NCI-H2196 treated with DMSO at 0.1 percent for 48 hours (cell line): ENCODE results near the gene C6orf132.

ENCODE experiments used
- DNase-seq: peaks from one replicate; lab custom pipeline; 2025; ENCODE audit not compliant: unreplicated experiment; lab: John Stamatoyannopoulos, UW

The C6orf132 gene

DNA sequence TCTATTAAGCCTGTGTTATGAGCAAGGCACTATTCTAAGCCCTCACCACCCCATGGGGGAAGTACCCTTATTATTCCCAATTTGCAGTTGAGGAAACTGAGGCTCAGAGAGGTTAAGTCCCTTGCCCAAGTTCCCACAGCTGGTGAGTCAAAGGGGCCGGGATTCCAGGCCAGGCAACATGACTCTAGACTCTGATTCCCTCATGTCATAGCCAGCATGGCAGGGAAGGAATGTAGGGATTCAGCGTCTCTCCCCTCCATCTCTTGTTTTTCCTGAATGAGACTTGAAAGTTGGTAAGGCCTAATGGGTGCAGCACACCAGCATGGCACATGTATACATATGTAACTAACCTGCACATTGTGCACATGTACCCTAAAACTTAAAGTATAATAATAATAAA, 6.7 kb downstream of the C6orf132 start:
- DNase-seq, result no peak

DNA sequence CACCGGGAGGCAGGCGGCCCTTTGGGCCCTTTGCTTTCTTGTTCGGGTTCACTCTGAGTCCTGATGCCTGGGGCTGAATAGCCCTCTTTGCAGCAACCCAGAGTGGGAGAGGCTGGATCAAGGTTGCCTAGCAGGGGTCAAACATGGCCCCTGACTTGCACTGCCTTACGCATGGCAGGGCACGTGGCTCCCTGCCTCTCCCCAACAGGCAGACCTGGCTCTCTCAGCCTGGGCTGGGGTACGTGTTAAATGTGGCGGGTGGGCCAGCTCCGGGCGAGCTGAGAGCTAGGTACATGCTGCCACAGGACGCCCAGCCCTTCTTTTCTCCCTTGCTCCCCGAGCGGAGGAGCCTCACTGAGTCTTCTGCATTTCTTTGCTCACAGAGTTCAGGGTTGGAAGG, 7.3 kb downstream of the C6orf132 start:
- DNase-seq, result no peak

DNA sequence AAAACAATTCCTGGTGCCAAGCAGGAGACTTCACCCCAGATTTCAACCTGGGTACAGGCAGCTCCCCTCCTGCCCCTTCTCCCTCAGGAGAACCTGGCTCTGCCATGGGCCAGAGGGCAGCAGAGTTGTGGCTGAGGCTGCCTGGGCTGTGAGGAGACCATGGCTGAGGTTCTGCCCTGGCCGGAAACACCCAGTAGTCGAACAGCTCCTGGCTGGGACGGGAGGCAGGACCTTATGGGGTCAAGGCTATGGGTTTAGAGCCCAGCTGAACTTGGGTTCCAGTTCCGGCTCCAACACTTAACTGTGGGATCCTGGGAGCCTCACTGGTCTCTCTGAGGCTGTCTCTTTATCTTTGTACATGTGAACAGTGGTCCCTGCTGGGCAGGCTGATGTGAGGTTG, 8.5 kb downstream of the C6orf132 start:
- no peak for DNase-seq

GRCh38 chr6:42131531-42131930, 10.9 kb downstream of the C6orf132 start:
- DNase-seq, result no peak

DNA sequence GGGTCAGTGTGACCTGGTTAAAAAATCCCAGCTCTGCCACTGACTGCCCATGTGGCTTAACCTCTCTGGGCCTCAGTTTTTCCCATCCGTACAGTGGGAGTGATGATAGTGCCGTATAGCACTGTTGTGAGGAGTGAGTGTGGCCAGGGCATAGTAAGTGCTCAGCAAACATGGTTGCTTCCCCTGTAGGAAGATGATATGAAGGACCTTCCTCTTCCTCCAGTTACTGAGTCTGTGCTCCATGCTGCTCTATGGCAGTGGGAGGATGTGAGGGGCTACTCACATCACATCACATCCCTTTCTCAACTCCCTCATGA, 13.1 kb downstream of the C6orf132 start:
- no peak for DNase-seq

- DNase-seq, result no peak
Measured at GRCh38 chr6:42128460-42129359, 13.7 kb downstream of the C6orf132 start.

DNA sequence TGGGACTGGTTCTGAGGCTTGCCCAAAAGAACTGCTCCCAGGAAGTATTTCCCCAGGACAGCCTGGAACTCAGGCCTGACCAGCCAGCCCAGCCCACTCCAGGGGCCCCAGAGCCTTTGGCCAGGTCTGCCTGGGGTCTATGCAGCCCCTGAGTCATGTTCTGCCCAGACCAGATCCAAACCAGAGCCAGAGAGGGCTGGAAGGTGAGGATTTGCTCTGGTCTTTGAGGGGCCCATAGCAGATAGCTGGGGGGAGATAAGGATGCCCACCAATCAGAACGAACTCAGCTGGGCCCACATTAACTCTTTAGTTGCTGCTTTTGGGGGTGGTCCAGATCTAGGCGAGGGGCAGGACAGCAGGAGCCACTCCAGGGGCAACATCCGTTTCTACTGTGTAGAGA, 16.8 kb downstream of the C6orf132 start:
- DNase-seq, result no peak

DNA sequence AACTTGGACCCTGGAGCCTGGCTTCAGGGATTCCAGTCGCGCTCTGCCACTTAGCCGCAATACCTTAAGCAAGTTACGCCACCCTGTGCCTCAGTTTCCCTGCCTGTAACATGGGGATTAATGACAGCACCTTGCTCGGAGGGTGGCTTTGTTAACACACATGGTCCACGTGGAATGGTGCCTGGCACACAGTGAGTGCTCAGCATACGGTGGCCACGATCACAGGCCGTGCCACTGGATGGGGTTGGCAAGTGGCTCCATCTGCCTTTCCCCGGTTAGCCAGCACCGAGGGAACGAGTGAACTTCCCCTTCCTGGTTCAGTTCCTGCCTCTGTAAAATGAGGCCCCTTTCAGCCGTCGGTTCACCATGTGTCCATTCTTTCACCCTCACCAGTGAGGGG, 17.2 kb downstream of the C6orf132 start:
- no peak for DNase-seq

GRCh38 chr6:42124223-42124836, 18.1 kb downstream of the C6orf132 start:
- DNase-seq, result no peak

GRCh38 chr6:42123379-42124103, 18.9 kb downstream of the C6orf132 start:
- no peak for DNase-seq

DNA sequence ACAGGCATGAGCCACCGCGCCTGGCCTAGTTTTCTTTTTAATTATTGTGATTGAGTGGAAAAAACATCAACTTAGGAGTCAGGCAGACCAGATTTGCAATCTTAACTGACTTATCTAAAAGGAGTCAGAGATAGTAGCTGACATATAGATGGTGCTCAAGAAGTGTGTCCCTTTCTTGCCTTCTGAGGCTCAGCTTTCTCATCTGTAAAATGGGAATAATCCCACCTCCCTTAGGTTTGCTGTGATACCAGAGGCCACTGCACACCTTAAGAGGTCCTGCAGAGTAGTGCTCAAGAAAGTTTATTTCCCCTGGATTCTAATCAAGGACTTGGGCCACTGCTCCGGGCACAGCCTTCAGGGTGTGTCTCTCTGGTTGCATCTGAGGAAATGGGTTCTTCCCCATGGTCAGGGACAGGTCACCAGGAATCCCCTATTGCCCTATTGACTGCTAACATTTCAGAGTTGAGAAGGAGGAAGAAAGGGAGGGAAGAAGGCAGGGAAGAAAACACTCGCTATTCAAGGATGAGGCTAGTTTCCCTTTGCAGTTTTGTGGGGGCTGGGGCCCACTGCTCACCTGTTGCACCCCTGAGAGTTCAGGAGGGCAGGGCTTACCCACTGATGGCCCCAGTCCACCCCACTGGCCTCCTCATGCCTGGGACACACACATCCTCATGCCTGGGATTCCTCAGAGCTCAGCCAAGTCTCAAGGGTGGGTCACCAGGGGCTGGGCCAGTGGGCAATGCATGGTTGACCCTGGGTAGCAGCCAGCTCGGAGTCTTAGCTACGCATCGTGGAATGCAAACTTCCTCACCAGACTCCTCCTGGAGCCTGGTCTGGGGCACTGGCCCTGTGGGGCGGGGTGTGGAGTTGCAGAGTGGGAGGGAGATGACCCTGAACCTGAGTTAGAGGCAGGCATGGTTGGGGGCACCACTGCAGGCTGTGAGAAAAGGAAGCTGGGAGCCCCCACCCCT, 21.2 kb downstream of the C6orf132 start:
- DNase-seq, result no peak

DNA sequence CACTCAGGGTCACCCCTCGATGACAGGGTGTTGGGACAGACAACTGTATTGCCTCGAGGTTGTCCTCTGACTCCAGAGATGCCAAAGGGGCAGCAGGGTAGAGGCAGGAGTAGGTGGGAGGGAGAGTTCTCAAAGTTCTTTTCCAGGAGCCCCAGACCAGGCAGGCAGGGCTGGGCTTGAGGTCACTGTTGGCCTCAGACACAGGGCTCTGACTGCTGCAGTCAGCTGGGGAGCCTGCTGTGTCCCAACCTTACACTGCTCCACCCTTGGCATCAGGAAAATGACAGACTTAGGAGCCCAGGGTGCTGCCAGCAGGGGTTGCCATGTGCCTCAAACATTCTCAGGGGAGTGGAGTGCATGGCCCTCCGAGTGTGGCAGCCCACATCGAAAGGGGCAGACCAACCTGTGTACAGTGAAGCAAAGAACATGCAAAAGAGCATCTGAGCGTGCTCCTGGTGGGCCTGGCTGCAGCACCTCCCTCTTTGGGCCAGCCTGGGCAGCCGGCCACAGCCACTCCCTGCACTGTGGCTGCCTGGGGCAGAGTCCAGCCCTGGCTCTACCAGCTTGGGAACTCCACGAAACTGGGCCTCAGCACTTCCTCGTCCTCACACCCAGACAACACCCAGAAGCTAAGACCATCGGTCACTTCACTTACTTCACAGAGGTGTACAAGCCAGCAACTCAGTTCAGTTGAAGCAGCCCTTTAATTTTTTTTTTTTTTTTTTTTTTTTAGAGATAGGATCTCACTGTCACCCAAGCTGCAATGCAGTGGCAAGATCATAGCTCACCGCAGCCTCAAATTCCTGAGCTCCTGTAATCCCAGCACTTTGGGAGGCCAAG, 24.0 kb downstream of the C6orf132 start:
- DNase-seq, result no peak

- DNase-seq, result no peak
Measured at GRCh38 chr6:42117843-42118161, 24.6 kb downstream of the C6orf132 start.

DNA sequence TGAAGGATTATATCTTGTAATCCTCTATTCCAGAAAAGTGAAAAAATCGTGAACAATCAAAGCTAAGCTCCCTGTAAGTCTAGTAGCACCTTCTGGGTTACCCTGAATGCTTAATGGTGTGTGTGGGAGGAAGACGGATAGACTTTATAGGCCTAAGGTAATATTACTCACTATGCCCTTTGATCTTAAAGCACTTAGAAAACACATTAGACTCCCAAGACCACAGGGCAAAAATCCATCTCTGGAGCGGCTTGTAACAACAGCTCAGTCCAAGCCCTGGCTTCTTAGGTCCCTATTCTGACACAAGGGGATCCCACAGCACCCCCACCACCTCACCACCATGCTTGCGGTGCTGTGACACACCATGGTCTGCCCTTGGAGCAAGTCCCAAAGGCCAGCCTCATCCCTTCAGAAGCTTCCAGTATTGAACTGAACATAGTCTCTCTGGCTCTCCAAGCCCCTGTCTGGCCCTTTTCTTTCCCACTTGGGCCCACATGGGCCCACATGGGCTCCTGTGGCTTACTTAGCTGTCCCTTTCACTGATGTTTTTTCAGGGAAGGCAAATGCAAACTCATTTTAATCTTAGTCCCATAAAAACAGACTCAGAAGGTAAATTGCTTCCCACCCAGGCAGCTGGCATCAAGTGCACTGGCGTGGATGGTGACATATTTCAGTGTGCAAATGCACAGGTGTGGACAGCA, 28.3 kb downstream of the C6orf132 start:
- DNase-seq, result no peak

DNA sequence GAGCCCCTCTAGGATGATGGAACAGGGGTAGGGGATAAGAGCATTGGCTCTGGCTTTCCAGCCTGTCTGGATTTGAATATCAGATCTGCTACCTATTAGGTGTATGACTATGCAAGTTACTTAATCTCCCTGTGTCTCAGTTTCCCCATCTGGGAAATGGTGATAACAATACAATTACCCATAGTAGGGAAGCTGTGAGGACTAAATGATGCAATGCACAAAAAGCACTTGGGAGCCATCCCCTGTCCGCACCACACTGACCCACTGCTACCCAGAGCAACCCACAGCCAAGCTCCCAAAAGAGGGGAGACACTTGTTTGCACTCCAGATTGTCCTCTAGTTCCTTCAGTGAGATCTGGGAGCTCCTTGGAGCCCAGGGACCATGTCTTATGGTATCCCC, 30.1 kb downstream of the C6orf132 start:
- no peak for DNase-seq

DNA sequence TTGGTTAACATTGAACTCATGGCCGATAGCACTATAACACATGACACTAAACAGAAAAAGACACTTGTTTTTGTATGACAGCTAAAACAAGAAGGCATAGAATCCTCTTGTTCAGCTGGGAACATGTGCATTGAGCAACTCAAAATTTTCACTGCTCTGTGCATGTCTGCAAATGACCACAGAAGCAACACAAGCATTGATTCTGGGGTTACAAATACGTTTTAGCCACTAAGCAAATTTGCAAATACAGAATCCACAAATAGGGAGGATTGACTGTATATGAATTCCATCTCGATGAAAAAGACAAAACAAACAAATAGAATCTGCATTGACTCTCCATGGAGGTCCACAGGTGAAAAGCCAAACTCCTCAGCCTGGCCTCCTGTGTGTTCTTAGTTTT, 31.7 kb downstream of the C6orf132 start:
- DNase-seq, result no peak

DNA sequence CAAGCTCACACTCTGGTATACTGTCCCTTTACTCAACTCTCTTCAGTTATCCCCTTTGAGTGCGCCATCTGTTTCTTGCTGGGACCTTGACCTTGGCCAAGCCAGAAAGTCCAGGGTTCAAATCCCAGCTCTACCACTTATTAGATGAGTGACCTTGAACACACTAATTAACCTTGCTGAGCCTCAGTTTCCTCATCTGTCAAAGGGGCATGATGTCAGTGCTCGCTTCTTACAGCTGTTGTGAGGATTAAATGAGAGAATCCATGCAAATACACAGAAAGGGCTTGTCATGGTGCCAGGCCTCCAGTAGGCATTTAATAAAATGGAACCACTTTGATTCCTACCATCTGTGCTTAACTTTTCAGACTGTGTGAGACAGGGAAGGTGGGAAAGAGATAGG, 34.3 kb downstream of the C6orf132 start:
- no peak for DNase-seq

DNA sequence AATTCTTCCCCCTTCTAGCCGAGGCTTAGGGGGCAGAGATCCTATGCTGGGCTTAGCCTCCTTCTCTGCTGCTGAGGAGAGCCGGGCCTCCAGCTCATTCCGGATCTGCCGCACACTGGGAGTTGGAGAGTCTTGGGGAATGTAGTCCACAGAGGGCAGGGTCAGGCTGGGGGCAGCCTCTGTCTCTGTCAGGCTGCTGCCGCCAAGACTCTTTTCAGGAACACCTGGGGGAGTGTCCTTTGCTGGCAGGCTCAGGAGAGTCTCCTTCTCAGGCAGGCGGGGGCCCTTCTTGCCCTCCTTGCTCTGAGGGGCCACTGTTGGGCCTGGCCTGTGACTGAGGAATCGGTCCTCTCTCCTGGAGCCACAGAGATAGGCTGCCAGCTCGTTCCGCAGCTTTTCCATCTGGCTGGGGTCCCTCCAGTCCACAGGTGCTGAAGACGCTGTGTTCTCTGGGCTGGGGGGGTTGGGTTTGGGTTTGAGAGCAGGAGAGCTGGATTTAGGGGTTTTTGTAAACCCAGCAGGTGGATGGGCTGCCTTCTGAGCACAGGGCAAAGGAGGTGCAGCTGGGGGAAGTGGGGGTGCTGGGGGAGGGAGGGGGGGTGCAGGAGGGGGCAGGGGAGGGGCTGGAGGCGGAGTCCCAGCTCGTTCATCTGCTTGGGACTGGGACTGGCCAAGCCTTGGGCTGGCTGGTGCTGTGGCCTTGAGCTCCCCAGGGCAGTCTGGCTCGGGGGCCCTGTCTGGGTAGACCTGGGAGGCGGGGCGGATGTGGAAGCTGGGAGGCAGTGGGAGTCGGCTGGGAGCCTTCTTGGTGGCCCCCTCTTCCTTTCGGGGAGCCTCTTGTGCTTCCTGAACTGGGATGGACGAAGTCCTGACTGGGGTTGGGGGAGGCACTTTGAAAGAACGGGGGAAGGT, 36.1 kb downstream of the C6orf132 start:
- no peak for DNase-seq

DNA sequence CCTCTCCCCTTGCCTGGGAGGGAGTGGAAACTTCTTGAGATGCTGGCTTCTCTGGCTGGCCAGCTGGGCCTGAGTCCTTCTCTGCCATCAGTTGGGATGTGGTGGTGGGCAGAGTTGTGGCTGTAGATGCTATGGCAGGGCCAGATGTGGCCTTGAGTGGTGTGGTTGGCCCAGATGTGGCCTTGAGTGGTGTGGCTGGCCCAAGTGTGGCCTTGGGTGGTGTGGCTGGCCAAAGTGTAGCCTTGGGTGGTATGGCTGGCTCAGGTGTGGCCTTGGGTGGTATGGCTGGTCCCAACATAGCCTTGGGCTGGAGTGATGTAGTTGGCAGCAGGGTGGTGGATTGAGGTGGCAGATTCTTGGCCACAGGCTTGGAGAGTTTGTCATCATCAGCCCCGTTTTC, 36.7 kb downstream of the C6orf132 start:
- DNase-seq, result no peak
